ENCODE measurements around the gene NELFA. TPM values are rescaled to one million over a fixed set of nuclear protein-coding genes. Genes with fewer than 3 reads are reported as not detected.

Gene NELFA
- total RNA-seq, 1 experiment from 2014 or later: 56.1 TPM

DNA sequence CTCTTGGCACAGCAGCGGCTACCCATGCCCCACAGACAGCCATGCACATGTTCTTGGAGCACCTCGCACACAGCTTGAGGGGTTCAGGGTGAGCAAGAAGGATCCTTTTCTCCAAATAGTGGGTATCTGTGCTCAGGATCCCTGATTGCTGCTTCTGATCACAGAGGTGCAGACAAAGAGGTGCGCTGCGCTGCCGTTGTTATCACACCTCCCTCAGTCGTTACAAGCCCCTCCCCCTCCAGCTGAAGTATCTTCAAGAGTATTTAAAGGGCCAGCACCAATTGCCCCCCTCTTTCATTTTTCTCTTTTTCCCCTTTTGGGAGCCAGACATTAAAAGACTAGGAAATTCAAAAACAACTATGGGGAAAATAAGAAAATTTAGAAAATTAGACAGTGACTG, 44.3 kb downstream of the NELFA start (continued):
- TF ChIP-seq MAX (IDR thresholded peaks at IDR 0.05) (no peak), SIN3A (IDR thresholded peaks at IDR 0.05; ENCODE audit: low read depth) (no peak), TCF7L2 (IDR thresholded peaks at IDR 0.05; ENCODE audit: borderline replicate concordance, extremely low read depth, insufficient read depth, insufficient read length) (no peak), EZH2 (IDR thresholded peaks at IDR 0.05) (no peak), CBX3 (IDR thresholded peaks at IDR 0.05; ENCODE audit: low read depth) (no peak), JUND (IDR thresholded peaks at IDR 0.05) (no peak)

DNA sequence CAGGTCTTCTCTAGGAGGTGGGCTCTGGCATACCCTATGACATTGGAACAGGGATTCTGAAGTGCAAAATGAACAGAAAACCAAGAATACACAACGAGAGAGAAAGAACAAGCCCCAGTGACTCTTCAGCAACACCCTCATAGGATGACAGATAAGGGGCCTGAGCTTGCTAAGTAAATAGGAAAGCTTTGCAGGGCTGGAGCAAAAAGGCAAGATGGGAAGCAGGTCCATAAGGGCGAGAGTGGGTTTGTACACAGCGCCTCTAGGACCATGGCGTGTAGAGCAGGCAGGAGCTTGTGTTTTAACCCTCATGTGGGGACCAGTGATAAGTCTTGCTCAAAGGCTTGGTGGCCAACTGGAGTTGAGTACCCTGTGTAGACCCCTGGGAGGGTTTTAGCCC, 45.8 kb downstream of the NELFA start:
- ChIA-PET CTCF (no interaction called here), POLR2A (no interaction called here), RAD21 (ENCODE audit: low non-redundant PET in 1 of 2, low total read pairs in 2 of 2, uncharacterized antibody in 2 of 2, unreplicated experiment in 2 of 2) (no interaction called here)
- Histone ChIP-seq H3K27ac (ENCODE audit: low read depth, low read length) (no peak overlapping the region), H3K9me2 (ENCODE audit: insufficient read depth) (no peaks in the 10 kb centered on the region), H3K27me3 (ENCODE audit: insufficient read depth, low read length) (no peaks in the 10 kb centered on the region), H2AFZ (ENCODE audit: low read depth, low read length, poor library complexity, severe bottlenecking) (no peak overlapping the region), H3K4me2 (ENCODE audit: low read length) (no peak overlapping the region), H3K4me3 (replicated peaks in 1 of 2; ENCODE audit: low read depth in 1 of 2, low read length in 2 of 2) (no peak overlapping the region), H3K79me2 (ENCODE audit: insufficient read depth, low read length) (peaks cover 26% of the 10 kb centered on the region), H3K9ac (ENCODE audit: low read length) (no peak overlapping the region), H3K36me3 (ENCODE audit: control insufficient read depth in 1 of 2, insufficient read depth in 2 of 2, low read length in 2 of 2) (peaks cover 34 to 62% of the 10 kb centered on the region in 2 experiments), H3K9me3 (ENCODE audit: control insufficient read depth in 1 of 2, insufficient read depth in 1 of 2, low read depth in 1 of 2, low read length in 2 of 2) (no peaks in the 10 kb centered on the region), H4K20me1 (ENCODE audit: insufficient read depth) (no peaks in the 10 kb centered on the region), H3K4me1 (ENCODE audit: control insufficient read depth in 1 of 2, insufficient read depth in 2 of 2, low read length in 2 of 2) (no peaks in the 10 kb centered on the region)
- TF ChIP-seq TCF7L2 (IDR thresholded peaks at IDR 0.05; ENCODE audit: borderline replicate concordance, extremely low read depth, insufficient read depth, insufficient read length): no peak
- DNase-seq (ENCODE audit: low read depth, low spot score) (no peak), ATAC-seq (no peak)
- intact Hi-C loops (cut with micrococcal nuclease): no loop called here
- BruUV-seq (replicated peaks): no TSS peak

- Histone ChIP-seq H3K9ac (ENCODE audit: low read length) (no peak overlapping the region), H3K4me3 (replicated peaks in 1 of 2; ENCODE audit: low read depth in 1 of 2, low read length in 2 of 2) (no peak overlapping the region), H3K27ac (ENCODE audit: low read depth, low read length) (no peak overlapping the region), H3K9me2 (ENCODE audit: insufficient read depth) (no peaks in the 10 kb centered on the region), H3K36me3 (ENCODE audit: control insufficient read depth in 1 of 2, insufficient read depth in 2 of 2, low read length in 2 of 2) (peaks cover 35 to 67% of the 10 kb centered on the region in 2 experiments), H3K79me2 (ENCODE audit: insufficient read depth, low read length) (peaks cover 27% of the 10 kb centered on the region), H4K20me1 (ENCODE audit: insufficient read depth) (no peaks in the 10 kb centered on the region), H3K27me3 (ENCODE audit: insufficient read depth, low read length) (no peaks in the 10 kb centered on the region), H3K9me3 (ENCODE audit: control insufficient read depth in 1 of 2, insufficient read depth in 1 of 2, low read depth in 1 of 2, low read length in 2 of 2) (no peaks in the 10 kb centered on the region), H3K4me2 (ENCODE audit: low read length) (no peak overlapping the region), H3K4me1 (ENCODE audit: control insufficient read depth in 1 of 2, insufficient read depth in 2 of 2, low read length in 2 of 2) (no peaks in the 10 kb centered on the region), H2AFZ (ENCODE audit: low read depth, low read length, poor library complexity, severe bottlenecking) (no peak overlapping the region)
- BruUV-seq (replicated peaks): no TSS peak
- intact Hi-C loops (cut with micrococcal nuclease): no loop called here
- DNase-seq (ENCODE audit: low read depth, low spot score): no peak
- ChIA-PET RAD21 (ENCODE audit: low non-redundant PET in 1 of 2, low total read pairs in 2 of 2, uncharacterized antibody in 2 of 2, unreplicated experiment in 2 of 2) (no interaction called here), CTCF (no interaction called here), POLR2A (no interaction called here)
- ATAC-seq: no peak
- TF ChIP-seq ZNF274 (IDR thresholded peaks at IDR 0.05; ENCODE audit: low read depth, low read length) (no peak), SIN3A (IDR thresholded peaks at IDR 0.05; ENCODE audit: low read depth) (no peak), EZH2 (IDR thresholded peaks at IDR 0.05) (no peak), ZFX (IDR thresholded peaks at IDR 0.05) (no peak), POLR2AphosphoS5 (IDR thresholded peaks at IDR 0.05; ENCODE audit: low read depth, low read length) (no peak), EGR1 (IDR thresholded peaks at IDR 0.05; ENCODE audit: low read depth) (no peak), YY1 (IDR thresholded peaks at IDR 0.05; ENCODE audit: extremely low read depth, insufficient replicate concordance, low read depth, low read length) (no peak), EZH2phosphoT487 (IDR thresholded peaks at IDR 0.05; ENCODE audit: borderline replicate concordance) (no peak), REST (IDR thresholded peaks at IDR 0.05; ENCODE audit: low read depth) (no peak)
- TF ChIP-seq, protein P1, sequence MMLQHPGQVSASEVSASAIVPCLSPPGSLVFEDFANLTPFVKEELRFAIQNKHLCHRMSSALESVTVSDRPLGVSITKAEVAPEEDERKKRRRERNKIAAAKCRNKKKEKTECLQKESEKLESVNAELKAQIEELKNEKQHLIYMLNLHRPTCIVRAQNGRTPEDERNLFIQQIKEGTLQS (IDR thresholded peaks at IDR 0.05): no peak
Observed at GRCh38 chr4:1961563-1961962, 47.2 kb downstream of the NELFA start.

All from HCT116 (cell line).